Inflammatory macrophage (primary cell): Measurements from ENCODE around the gene KCNG4.
A peak's percentile ranks its signal among the peaks of the same experiment; 100 is the strongest.

Source experiments
- DNase-seq, 2 donors: peaks; one replicate each; pipeline ENCODE4 v3.0.0-alpha.2; 2020 to 2022
- total RNA-seq, 18 experiments: gene quantifications; one replicate each; lab custom pipeline; 2026; ENCODE audit warnings: mixed read lengths in 6 of 18, inconsistent platforms in 2 of 18; lab: John Stamatoyannopoulos, UW

The KCNG4 gene
- total RNA-seq: 0 to 0.07 (median 0) reads per million in 18 experiments

GRCh38 chr16:84239909-84240308, at the start of gene KCNG4:
TSS of gene KCNG4 (minus strand) at chr16:84240012. CDS start at chr16:84237485, 2,527 bp downstream.
- DNase-seq: no peak

- DNase-seq: no peak
These were observed 49.1 kb upstream of the KCNG4 start for GRCh38 chr16:84288902-84289301.

- DNase-seq: no peak
These were observed 46.9 kb upstream of the KCNG4 start for GRCh38 chr16:84286578-84287240.

DNA sequence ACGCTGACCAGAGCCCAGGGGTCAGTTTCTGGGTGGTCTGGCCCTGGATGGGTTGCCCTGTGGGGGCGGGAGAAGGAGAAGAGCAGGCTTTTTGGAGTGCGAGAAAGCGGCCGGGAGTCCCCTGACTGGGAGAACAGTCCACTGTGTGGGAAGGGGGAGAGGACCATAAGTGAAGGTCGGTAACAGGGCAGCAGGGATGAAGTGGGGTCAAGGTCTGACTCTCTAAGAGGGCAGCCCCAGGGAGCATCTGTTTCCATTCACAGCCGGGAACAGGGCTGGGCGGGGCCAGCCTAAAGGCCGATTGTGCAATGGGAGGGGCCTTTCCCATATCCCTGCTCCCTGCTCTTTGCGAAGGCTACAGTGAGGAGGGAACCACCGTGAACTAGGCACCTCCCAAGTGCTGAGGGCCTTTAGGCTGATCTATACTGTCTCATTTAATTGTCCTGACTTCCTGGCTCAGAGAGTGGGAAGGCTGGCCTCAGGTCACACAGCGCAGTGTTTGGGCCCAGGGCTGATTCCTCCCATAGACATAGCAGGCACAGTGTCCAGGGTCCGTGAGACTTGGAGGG, 44.4 kb upstream of the KCNG4 start:
- DNase-seq: no peak

GRCh38 chr16:84283314-84284153, 43.7 kb upstream of the KCNG4 start:
- DNase-seq: no peak

- no peak for DNase-seq
These were observed 42.7 kb upstream of the KCNG4 start for GRCh38 chr16:84282533-84282932.

DNA sequence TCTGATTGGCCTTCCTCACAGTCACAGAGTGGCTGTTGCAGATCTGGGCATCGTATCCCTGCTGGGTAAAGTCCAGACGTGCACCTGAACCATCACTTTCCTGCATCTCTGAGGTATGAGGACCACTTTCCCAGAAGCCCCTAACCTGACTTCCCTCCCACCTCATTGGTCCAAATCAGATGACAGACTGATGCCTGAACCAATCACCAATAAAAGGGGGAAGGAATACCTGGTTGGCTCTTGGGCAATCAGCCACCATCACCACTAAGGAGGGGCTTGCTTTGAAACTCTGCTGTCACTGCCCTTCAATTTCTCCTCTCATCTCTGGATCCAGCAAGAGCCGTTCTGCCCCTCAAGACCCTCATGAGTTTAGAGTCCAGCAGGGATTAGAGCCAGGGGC, 41.3 kb upstream of the KCNG4 start:
- no peak for DNase-seq

DNA sequence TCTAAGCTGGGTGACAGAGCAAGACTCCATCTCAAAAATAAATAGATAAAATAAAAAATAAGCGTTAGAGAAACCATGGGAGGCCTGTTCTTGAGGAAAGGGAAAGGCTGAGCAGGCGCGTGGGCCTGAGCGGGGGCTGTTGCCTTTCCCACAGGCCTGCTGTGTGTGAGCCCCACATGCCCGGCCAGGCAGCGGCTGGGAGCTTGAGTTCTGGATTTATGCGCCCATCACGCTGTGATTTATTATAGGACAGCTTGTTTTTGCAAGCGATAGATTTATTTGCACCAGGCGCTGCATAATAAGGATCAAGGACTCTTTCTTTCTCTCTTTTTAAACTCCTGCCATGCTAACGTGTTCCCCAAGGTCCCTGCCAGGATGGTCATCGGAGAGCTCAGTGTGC, 40.1 kb upstream of the KCNG4 start:
- DNase-seq: no peak

GRCh38 chr16:84278968-84279367, 39.2 kb upstream of the KCNG4 start:
- no peak for DNase-seq

GRCh38 chr16:84278333-84278732, 38.5 kb upstream of the KCNG4 start:
- DNase-seq: no peak

DNA sequence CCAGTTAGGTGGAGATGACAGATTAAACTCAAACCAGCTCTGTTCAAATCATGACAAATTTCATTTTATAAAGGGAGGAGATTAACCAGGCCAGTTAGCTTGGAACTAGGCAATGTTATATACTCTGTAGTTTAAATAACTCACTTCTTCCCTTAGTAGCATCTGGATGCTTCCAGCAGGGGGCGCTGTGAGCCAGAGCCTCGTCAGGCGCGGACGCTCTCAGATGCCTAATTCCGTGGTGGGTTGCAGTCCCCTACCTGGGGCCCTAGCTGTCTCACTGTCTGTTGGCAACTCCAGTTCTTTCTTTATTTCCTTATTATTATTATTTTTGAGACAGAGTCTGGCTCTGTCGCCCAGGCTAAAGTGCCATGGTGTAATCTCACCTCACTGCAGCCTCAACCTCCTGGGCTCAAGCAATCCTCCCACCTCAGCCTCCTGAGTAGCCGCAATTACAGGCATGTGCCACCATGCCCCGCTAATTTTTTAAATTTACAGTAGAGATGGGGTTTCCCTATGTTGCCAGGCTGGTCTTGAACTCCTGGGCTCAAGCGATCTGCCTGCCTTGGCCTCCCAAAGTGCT, 37.5 kb upstream of the KCNG4 start:
- DNase-seq: peak; percentile 40 to 65

- DNase-seq: no peak
These were observed 35.9 kb upstream of the KCNG4 start for GRCh38 chr16:84275585-84276151.

DNA sequence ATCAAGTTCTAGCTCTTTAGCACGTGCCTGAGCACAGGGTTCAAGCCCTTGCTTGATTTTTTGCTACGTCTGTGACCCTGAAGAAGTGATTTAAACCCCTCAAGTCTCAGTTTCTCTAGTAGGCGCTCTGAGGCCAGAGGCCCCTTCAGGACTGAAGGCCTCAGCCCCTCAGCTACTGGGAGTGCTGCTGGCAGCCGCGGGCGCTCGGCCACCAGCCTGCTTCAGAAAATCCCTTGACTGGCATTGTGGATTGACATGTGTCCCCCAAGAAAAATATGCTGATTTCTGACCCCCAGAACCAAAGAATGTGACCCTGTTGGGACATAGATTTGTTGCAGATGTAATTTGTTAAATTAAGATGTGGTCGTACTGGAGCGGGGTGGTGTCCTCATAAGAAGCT, 34.7 kb upstream of the KCNG4 start:
- no peak for DNase-seq

DNA sequence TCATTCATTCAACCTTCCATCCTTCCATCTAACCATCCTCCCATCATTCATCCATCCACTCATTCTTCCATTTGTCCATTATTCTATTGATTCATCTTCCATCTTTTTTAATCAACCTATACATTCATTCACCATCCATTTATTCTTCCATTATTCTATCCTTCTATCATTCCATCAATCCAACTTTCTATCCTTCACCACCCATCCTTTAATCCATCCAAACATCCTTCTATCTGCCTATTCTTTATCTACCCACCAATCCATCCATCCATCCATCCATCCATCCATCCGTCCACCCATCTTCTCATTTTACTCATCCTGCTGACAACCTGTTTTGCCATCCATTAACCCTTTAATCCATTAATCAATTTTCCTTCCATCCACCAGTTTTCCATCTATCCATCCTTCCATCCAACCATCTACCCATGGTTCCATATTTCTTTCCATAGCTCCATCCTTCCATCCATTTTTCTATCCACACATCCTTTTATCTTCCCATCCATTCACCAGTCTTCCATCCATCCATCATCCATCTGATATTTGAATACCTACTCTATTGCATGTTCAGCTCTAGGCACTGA, 33.0 kb upstream of the KCNG4 start:
- DNase-seq: no peak

DNA sequence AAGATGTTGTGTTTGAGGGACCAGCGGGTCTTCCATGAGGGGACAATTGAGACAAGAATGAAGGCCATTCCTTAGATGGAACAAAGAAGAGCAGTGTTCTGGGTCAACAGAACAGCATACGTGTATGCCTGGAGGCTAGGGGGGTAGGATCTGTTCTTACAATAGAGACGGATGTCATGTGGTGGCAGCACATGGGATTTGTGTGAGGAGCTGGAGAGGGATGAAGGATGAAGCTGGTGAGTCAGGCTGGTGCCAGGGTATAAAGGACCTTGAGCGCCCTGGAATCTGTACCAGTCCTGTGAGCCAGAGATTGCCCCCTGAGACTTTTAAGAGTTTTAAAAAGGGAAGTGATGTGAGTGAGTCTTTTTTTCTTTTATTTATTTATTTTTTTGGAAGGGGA, 32.1 kb upstream of the KCNG4 start:
- no peak for DNase-seq

GRCh38 chr16:84271037-84271436, 31.2 kb upstream of the KCNG4 start:
- DNase-seq: no peak

GRCh38 chr16:84270531-84270930, 30.7 kb upstream of the KCNG4 start:
- DNase-seq: no peak

- DNase-seq: no peak
These were observed 30.3 kb upstream of the KCNG4 start for GRCh38 chr16:84270071-84270470.

GRCh38 chr16:84268291-84269040, 28.7 kb upstream of the KCNG4 start:
- DNase-seq: no peak

DNA sequence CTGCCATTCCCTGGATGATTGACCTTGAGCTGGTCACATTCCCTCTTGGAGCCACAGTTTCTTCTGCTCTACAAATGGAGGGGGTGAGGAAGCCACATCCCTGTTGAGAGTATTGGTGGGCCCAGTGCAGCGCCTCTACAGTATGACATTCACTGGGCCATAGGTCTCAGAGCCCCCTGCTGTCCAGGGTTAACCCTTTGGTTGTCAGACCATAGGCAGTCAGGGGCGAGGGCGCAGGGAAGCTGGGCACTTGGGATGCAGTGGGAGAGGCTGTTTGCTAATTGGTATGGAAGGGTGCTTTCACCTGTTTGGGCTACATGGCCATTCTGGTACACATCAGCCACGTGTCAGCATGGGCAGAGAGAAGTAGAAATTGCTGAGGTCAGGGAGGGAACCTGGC, 27.6 kb upstream of the KCNG4 start:
- DNase-seq: no peak

GRCh38 chr16:84266451-84266850, 26.6 kb upstream of the KCNG4 start:
- DNase-seq: peak; percentile 29 to 40

- no peak for DNase-seq
These were observed 23.1 kb upstream of the KCNG4 start for GRCh38 chr16:84262939-84263338.
